OCI-M2 (cell line): ENCODE measurements around the gene TMA16.
A peak's percentile ranks its signal among the peaks of the same experiment; 100 is the strongest.
"Not testable (repeated sequence)": the region's sequence is repeated elsewhere in the genome, so short reads cannot be mapped to it uniquely, and the experiment has no call there.

ENCODE experiments used
- DNase-seq: peaks from one replicate; lab custom pipeline; 2025; ENCODE audit not compliant: unreplicated experiment; lab: John Stamatoyannopoulos, UW

Gene TMA16

GRCh38 chr4:163494360-163495241, at the start of gene TMA16:
TMA16 (plus strand) TSS chr4:163494690; CDS start chr4:163494802, 112 bp downstream.
- peak; percentile 38 for DNase-seq

GRCh38 chr4:163447023-163447422, 47.5 kb upstream of the TMA16 start:
- not testable (repeated sequence) for DNase-seq

DNA sequence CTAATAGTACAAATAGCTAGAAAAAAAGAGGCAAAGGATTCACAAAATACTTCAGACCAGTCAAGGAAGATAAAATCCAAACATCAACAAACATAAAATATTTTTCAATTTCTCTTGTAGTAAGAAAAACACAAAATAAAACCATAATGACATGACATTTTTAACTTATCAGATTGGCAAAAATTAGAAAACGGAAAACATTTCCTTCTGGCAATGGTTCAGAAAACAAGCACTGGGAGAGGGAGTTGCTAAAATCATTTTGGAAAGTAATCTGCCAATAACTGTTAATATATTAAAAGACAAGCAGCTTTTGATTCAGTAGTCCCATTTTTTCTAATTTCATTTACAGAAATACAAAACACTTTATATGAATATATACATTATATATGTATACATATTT, 47.0 kb upstream of the TMA16 start:
- DNase-seq: no peak

- DNase-seq: no peak
Observed at GRCh38 chr4:163448540-163449203, 45.8 kb upstream of the TMA16 start.

GRCh38 chr4:163462556-163462955, 31.9 kb upstream of the TMA16 start:
- no peak for DNase-seq

DNA sequence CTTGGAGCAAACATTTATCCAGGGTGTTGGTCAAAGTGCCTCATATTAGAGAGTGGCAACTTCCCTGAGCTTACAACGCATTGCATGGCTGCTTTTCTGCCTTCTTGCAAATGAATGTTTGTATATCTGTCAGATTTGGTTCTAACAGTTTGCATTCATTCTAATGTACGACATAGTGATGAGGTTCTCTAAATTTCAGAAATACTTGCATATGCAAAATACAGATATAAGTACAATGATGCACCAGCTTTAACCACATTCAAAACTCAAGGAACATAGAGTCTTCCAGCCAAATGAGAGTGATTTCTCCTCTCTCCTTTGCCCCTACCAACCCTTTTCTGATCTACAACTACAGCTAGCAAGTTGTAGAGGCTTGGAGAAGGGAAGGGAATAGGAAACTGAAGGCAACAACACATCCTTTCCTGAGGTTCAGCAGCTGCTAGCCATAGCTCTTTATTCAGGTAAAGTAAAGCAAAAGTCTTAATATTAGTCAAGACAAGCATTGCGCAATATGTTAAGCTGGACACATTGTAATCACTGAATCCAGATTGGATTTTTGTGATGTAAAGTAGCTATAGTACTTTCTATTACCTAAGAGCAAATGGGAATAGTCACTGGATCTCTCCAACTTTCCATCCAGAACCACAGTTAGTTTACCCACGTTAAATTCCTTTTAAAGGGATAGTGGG, 27.3 kb upstream of the TMA16 start:
- no peak for DNase-seq

DNA sequence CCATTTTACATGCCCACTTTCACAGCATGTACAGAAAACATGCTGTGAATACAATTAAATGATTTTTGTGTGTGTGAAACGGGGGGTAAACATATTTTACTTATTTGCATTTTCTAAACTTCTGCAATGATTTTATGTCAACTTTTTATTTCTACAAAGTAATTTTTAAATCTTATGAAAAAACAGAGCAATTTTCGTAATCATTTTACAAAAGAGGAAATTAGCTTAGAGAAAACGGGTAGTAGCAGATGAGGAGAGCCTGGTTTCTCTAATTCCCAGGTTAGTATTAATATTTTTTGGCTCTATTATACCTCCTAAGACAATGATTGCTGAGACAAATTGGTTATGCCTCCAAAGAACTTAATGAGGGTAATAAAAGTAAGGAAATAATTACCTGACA, 24.1 kb upstream of the TMA16 start:
- no peak for DNase-seq

DNA sequence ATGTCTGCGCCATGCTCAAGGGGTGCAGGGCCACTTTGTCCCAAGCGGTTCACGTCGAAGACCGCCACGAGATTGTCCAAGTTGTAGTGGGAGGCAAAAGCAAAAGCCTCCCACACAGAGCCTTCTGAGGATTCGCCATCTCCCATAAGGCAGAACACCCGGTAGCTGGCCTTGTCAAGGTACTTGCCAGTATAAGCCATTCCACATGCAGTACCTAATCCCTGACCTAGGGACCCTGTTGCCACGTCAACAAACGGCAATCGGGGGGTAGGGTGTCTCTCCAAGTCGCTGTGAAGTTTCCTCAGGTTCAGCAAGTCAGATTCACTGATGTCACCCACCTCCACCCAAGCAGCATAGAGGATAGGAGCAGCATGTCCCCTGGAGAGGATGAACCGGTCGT, 21.4 kb upstream of the TMA16 start:
- DNase-seq: no peak

GRCh38 chr4:163473576-163473975, 20.9 kb upstream of the TMA16 start, which contains the start of gene TKTL2:
TKTL2 (minus strand) TSS chr4:163473754; CDS start chr4:163473734, 20 bp downstream.
- DNase-seq: no peak

GRCh38 chr4:163474027-163474426, 20.5 kb upstream of the TMA16 start:
- DNase-seq: no peak

DNA sequence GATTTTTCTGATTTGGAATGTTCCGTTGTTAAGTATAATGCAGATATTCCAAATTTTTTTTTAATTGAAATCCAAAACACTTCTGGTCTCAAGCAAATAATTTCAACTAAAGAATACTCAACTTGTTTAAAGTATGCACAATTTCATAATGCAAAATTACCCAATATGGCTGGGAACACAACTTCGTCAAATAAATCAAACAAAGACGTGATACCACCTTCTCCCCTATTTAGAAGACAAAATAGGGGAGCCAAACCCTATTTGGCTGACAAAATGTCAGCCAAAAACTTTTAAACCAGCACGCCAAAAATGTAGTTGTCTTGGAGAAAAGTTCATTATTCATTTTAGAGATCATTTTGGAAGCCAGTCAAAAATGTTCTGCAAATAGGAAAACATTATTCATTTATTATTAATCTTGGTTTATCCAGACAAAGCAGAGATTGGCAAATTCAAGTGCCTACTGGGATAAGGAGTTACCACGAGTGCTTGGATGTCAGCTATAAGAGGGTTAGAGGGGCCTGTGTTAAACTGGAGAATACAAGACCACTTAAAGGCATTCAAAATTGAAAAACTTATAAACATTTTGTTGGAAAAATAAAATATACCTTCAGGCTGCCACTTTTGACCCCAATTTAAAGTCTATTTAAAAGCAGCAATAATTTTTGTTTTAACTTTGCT, 17.6 kb upstream of the TMA16 start:
- no peak for DNase-seq

- no peak for DNase-seq
Observed at GRCh38 chr4:163482190-163482589, 12.3 kb upstream of the TMA16 start.

- no peak for DNase-seq
Observed at GRCh38 chr4:163484906-163485305, 9.6 kb upstream of the TMA16 start.

DNA sequence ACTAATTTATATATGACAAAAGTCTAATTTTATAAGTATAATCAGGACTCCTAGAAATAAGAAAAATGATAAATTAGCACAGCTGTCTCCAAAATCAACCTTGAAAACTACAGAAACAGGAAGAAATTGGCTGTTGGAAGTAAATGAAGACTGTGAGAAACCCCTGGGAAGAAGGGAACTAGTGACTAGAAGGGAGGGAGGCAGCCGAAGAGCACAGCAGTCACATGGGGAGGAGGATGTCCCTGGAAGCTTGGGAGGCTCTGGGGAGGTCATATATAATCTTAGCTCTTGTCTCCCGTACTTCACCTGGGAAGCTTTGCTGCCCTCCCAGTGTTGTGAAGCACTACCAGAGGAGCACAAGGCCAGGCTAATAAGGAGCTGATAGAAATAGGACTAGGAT, 8.9 kb upstream of the TMA16 start:
- no peak for DNase-seq

DNA sequence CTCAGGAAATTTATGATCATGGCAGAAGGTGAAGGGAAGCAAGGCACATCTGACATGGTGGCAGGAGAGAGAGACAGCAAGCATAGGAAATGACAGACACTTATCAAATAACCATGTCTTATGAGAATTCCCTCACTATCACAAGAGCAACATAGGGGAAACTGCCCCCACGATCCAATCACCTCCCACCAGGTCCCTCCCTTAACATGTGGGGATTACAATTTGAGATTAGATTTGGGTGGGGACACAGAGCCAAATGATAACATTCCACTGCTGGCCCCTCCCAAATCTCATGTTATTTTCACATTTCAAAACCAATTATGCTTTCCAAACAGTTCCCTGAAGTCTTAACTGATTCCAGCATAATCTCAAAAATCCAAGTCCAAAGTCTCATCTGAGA, 8.2 kb upstream of the TMA16 start:
- DNase-seq: no peak

DNA sequence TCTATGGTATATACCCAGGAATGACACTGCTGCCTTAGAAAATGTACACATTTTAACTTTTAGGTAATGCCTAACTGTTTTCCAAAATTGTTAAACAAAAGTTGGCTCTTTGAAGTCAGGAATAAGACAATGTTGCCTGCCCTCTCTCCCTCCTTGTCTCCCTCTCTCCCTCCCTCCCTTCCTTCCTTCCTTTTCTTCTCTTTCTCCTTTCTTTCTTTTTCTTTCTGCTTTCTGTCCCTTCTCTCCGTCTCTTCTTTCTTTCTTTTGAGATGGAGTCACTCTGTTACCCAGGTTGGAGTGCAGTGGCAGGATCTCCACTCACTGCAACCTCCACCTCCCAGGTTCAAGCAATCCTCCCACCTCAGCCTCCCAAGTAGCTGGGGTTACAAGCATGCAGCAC, 4.6 kb upstream of the TMA16 start:
- no peak for DNase-seq

- DNase-seq: no peak
Observed at GRCh38 chr4:163492951-163493504, 1.5 kb upstream of the TMA16 start.

- DNase-seq: no peak
Observed at GRCh38 chr4:163493643-163494359, 689 bp upstream of the TMA16 start.

GRCh38 chr4:163495900-163496299, 1.4 kb downstream of the TMA16 start:
- no peak for DNase-seq

DNA sequence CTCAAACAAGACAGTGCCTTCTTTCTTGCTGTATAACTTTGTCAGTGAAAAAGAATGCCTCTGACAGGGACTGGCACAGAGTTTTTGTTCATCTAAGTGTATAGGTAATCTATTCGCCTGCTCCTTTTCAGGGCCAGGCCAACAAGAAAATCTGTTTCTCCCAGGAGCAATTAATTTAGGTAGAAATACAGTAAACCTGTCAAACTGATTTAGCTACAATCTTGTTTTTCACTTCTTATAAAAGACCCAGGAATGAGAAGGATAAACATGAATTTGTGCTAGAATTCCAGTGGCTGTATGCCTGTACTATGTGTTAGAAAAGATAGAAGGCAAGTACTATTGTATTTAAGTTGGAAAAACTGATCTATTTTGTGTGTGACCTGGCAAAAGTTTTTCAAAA, 6.1 kb downstream of the TMA16 start:
- DNase-seq: no peak
